NCI-H146 (cell line): Measurements from ENCODE around the gene ZWILCH.
"Not testable (repeated sequence)": the region's sequence is repeated elsewhere in the genome, so short reads cannot be mapped to it uniquely, and the experiment has no call there.

Experiments
- DNase-seq: peaks from one replicate; lab custom pipeline; 2025; lab: John Stamatoyannopoulos, UW

Gene ZWILCH

DNA sequence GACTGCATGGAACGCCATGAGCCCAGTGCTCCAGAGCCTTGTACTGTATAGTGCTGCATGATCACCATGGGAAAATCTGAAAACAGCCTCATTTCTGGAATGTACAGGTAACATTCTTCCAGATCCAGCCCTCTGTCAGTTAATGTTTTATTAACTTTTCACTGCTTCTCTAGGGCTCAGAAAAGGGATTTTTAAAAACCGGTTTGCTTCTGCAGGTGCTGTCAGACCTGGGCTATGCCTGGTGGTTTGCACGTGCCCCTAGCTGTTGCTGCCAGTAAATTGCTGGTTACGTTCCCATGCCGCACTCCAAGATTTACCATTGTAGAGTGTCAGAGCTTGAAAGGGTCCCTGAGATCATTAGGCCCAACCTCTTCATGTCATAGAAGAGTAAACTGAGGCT lies 16.6 kb upstream of the ZWILCH start:
- DNase-seq: no peak

- no peak for DNase-seq
These were observed 15.8 kb upstream of the ZWILCH start for GRCh38 chr15:66489179-66489791.

DNA sequence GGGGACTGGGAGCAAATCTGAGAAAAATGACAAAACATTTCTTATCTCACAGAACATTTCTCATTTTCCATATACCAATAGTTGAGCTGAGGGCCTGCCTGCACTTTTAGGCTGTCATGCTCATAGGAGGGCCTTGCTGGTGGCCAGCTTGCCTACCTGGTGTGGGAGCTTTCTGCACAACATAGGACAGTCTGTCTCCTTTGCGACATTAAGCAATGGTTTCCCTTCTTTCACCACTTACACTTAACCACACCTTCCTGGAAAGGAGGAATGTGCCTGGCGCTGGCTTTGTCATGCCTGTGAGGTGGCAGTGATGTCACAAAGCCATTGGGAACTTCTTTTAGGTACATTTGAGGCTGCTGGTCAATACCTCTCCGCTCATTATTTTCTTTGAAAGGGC lies 13.3 kb upstream of the ZWILCH start:
- no peak for DNase-seq

DNA sequence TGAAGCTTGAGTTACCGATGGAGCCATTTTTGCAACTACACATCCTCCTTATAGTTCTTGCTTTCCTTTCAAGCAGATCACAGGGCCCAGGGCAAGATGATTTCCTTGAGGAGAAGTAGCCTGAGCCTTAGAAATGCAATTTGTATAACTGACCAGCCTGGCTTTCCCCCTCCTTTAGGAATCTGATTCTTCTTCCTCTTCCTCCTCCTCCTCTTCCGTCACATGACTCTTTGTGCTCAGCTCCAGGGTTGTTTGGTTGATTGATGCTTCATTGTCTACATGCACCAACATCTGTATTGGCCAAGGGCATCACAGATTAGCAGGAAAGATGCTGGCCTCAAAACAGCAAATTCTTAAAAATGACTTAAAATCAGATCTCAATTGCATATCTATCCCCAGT lies 10.9 kb upstream of the ZWILCH start:
- DNase-seq: no peak

DNA sequence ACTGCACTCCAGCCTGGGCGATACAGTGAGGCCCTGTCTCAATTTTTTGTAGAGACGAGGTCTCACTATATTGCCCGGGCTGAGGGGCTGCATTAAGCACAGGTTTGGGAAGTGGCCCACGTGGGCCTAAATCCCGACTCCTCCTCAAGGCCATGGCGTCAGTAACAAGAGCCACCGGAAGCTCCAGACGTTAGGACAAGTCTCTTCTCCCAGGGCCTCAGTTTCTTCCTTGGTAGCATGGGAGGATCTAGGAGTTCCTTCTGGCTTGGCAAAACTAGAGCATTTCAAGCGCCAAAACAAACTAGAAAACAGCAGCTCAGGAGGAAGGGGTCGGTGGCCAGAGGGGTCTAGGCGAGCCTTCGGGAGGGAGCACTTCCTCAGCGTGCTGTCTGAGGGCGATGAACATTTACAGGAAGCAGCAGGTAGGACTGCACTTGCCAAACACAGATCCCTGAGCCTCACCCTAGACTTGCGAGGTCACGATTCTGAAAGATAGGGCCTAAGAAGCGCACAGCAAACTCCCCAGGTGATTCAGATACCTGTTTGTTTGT lies 8.1 kb upstream of the ZWILCH start:
- DNase-seq: peak; percentile 9

DNA sequence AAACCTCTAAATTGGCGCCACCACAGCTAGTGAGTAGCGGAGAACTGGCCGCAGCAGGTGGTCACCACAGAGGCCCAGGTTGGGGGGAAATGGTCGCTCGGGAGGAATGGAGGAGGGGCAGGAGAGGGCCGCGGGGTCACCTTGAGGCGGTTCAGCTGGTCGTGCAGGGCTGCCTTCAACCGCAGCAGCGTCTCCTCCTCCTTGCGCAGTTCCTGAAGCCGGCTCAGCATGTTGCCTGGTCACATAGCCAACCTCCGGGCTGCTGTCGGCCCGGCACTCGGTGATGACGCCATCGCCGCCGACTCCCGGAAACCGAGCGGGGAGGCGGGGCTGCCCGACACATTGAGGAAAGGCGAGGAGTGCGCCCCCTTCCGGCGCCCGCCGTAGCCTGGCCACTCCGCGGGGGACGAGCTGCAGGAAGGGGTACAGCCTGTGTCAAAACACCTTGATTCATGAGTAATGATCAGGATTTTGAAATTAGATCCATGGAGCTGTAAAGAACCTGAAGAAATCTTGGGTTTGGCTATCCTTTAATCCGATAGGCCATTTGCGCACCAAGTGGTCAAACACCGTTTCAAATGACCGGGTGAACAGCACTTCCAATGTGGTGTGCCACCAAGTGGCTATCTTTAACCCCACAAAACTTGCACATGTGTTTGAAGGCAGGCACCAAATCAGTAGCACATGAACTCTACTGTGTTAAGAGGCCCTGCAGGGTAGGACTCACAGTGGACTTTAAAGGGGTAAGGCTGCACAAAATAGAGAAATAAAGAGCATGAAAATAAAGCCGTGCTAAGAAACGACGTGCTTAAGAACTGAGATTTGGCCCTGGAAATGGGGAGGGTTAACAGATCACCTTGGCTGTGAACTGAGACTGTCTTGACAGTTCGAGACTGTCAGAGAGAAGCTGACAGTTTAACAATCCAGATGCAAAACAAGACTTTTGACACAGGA lies 7.3 kb upstream of the ZWILCH start, which contains the start of gene SNAPC5:
TSS of gene SNAPC5 (minus strand) at position 261 of the 954 bp plus-strand sequence. CDS start at position 230, 31 bp downstream.
- DNase-seq: peak; percentile 92

GRCh38 chr15:66498501-66499386 lies 6.4 kb upstream of the ZWILCH start:
- peak; percentile 4 for DNase-seq

DNA sequence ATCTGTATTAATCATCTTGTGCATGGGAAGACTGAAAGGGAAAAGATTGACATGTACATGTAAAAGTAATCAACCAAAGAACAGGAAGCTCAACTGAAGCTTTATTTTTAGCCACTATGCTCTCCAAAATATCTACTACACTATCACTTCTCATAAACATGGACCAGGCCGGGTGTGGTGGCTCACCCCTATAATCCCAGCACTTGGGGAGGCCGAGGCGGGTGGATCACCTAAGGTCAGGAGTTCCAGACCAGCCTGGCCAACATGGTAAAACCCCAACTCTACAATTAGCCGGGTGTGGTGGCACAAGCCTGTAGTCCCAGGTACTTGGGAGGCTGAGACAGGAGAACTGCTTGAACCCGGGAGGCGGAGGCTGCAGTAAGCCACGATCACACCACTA lies 4.8 kb upstream of the ZWILCH start:
- not testable (repeated sequence) for DNase-seq

- no peak for DNase-seq
These were observed 2.6 kb upstream of the ZWILCH start for GRCh38 chr15:66502491-66502890.

GRCh38 chr15:66503041-66503648 lies 2.0 kb upstream of the ZWILCH start:
- not testable (repeated sequence) for DNase-seq

- no peak for DNase-seq
These were observed 1.2 kb upstream of the ZWILCH start for GRCh38 chr15:66503780-66504562.

DNA sequence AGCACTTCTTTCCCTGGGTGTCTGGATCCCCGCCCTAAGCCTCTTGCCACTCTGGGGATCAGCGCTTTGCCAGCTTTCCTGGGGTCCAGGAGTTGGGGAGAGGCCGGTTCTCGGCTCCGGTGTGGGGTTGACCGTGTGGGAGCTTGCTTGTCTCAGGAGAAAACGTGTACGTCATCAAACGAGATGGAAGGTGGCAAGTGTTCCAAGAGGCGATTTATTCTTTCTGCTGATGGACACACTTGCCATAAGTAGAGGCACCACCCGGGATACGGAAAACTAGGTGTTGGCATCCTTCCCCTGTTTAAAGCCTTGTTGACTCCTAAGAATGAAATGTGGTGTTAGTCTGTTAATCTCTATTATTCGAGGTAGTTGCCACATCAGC lies 295 bp downstream of the ZWILCH start:
- no peak for DNase-seq

- no peak for DNase-seq
These were observed 692 bp downstream of the ZWILCH start for GRCh38 chr15:66505818-66506217.

- DNase-seq: no peak
These were observed 3.3 kb downstream of the ZWILCH start for GRCh38 chr15:66508293-66508883.

DNA sequence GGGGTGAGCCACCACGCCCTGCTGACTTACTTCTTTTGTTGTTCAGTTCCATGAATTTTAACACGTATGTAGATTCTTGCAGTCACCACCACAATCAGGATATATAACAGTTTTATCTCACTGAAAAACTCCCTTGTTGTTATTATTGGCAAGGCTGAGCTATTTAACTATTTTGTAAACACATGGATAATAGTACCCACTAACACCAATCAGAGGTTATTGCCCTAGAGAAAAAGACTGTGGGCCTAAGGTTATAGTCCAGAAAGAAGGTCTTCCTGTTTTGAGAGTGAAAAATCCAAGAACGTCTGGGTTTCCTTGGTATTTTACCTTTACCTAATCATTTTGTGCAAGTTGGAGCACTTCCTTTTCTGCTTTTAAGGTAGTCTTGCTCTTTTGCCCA lies 9.5 kb downstream of the ZWILCH start:
- DNase-seq: no peak

DNA sequence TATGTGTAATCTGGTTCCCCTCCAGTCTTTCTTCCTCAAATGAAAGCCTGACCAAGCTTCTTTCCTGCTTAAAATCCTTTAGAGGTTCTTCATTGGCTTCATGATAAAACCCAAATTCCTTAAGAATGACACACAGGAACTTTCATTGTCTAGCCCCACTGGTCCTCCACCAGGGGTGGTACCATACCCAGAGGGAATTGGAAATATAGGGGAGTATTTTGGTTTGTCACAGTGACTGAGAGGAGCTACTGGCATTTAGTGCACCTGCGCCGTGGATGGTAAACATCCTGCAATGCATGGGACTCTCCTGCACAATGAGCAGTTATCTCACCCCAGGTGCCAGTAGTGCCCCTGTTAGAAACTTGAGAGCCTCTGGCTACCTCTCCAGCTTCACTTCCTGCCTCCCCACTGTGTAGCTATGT lies 10.8 kb downstream of the ZWILCH start:
- DNase-seq: no peak

- no peak for DNase-seq
These were observed 18.8 kb downstream of the ZWILCH start for GRCh38 chr15:66523926-66524325.

- DNase-seq: no peak
These were observed 19.7 kb downstream of the ZWILCH start for GRCh38 chr15:66524838-66525237.

DNA sequence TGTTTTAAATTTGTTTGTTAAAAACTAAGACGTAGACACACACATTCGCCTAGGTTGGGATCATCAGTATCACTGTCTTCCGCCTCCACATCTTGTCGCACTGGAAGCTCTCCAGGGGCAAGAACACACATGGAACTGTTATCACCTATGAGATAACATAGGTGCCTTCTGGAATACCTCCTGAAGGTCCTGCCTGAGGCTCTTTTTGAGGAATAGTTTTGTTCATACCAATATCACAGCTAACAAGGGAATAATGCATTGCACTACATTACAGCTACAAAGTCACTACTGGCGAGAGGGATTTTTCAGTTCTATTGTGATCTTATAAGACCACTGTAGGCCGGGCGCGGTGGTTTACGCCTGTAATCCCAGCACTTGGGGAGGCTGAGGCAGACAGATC lies 29.9 kb downstream of the ZWILCH start:
- no peak for DNase-seq

DNA sequence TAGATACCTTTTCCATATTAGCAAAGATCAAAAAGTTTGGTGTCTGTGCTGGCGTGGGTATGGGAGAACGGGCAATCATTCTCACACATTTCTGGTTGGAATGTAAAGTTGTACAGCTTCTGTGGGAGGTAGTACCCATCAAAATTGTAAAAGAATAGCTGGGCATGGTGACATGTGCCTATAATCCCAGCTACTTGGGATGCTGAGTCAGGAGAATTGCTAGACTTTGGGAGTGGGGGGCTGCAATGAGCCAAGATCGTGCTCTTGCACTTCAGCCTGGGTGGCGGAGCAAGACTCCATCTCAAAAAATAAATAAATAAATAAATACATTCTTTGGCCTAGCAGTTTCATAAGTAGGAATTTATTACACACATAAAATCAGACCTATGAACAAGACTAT lies 37.8 kb downstream of the ZWILCH start:
- DNase-seq: no peak
